Effector memory CD8-positive, alpha-beta T cell (primary cell): ENCODE data around the gene CASKIN1.

ENCODE experiments used
- ATAC-seq: fragments of 150-1000 bp; cut with Tn5 transposase; replicated peaks from 2 replicates; pipeline ENCODE4 v1.10.0; 2021; ENCODE audit warnings: mild to moderate bottlenecking, moderate library complexity
- DNase-seq, 3 experiments: peaks; one replicate each; pipeline ENCODE4 v3.0.0; 2021
- H3K27ac Mint-ChIP-seq, 2 donors: one replicate each; pipeline ENCODE4 v1.8.0; 2022; ENCODE audit warnings: mild to moderate bottlenecking in 2 of 2, mixed read lengths in 2 of 2, moderate library complexity in 2 of 2
- H3K27me3 Mint-ChIP-seq, 2 donors: one replicate each; pipeline ENCODE4 v1.8.0; 2022; ENCODE audit warnings: mixed read lengths in 2 of 2
- H3K36me3 Mint-ChIP-seq: one replicate; pipeline ENCODE4 v1.8.0; 2022; ENCODE audit warnings: mild to moderate bottlenecking, moderate library complexity, mixed read lengths; ENCODE audit not compliant: insufficient read depth
- H3K4me1 Mint-ChIP-seq, 2 donors: one replicate each; pipeline ENCODE4 v1.8.0; 2022; ENCODE audit warnings: low read depth in 2 of 2, mixed read lengths in 2 of 2
- H3K4me3 Mint-ChIP-seq, 2 donors: one replicate each; pipeline ENCODE4 v1.8.0; 2022; ENCODE audit warnings: mild to moderate bottlenecking in 2 of 2, mixed read lengths in 2 of 2, moderate library complexity in 2 of 2
- H3K9me3 Mint-ChIP-seq, 2 donors: one replicate each; pipeline ENCODE4 v1.8.0; 2022; ENCODE audit warnings: mixed read lengths in 2 of 2

Gene CASKIN1

GRCh38 chr16:2200313-2200712 lies 3.9 kb upstream of the CASKIN1 start:
- H3K4me3 Mint-ChIP-seq: no peak overlapping the region
- H3K4me1 Mint-ChIP-seq: peaks cover 7 to 11% of the 10 kb centered on the region in 2 donors
- H3K27me3 Mint-ChIP-seq: peaks cover 26 to 36% of the 10 kb centered on the region in 2 donors
- H3K9me3 Mint-ChIP-seq: no peaks in the 10 kb centered on the region
- peaks cover 5% of the 10 kb centered on the region for H3K36me3 Mint-ChIP-seq
- ATAC-seq: no peak
- DNase-seq: no peak
- H3K27ac Mint-ChIP-seq: no peak overlapping the region

- ATAC-seq (no peak), DNase-seq (no peak)
- Mint-ChIP-seq H3K4me1 (peaks cover 8 to 15% of the 10 kb centered on the region in 2 donors), H3K27ac (no peak overlapping the region), H3K4me3 (no peak overlapping the region), H3K9me3 (no peaks in the 10 kb centered on the region), H3K36me3 (peaks cover 3% of the 10 kb centered on the region), H3K27me3 (peaks cover 33 to 42% of the 10 kb centered on the region in 2 donors)
Observed at GRCh38 chr16:2199621-2200139, 3.3 kb upstream of the CASKIN1 start.

- H3K27me3 Mint-ChIP-seq: peaks cover 33 to 48% of the 10 kb centered on the region in 2 donors
Observed at GRCh38 chr16:2199095-2199494, 2.7 kb upstream of the CASKIN1 start.

GRCh38 chr16:2198283-2198682 lies 1.9 kb upstream of the CASKIN1 start:
- no peak for DNase-seq
- H3K4me1 Mint-ChIP-seq: peaks cover 2 to 5% of the 10 kb centered on the region in 2 donors
- no peaks in the 10 kb centered on the region for H3K9me3 Mint-ChIP-seq
- H3K27ac Mint-ChIP-seq: no peak overlapping the region
- no peak for ATAC-seq
- H3K27me3 Mint-ChIP-seq: peaks cover 33 to 50% of the 10 kb centered on the region in 2 donors
- peak overlapping the region in 1 of 2 donors; percentile 73 for H3K4me3 Mint-ChIP-seq
- peaks cover 3% of the 10 kb centered on the region for H3K36me3 Mint-ChIP-seq

More at GRCh38 chr16:2199095-2199494, 2.7 kb upstream of the CASKIN1 start:
- no peak overlapping the region for H3K27ac Mint-ChIP-seq
- H3K36me3 Mint-ChIP-seq: peaks cover 3% of the 10 kb centered on the region
- ATAC-seq (no peak), DNase-seq (no peak)
- no peaks in the 10 kb centered on the region for H3K9me3 Mint-ChIP-seq
- H3K4me3 Mint-ChIP-seq: no peak overlapping the region
- peaks cover 2 to 11% of the 10 kb centered on the region in 2 donors for H3K4me1 Mint-ChIP-seq

GRCh38 chr16:2197765-2198164 lies 1.4 kb upstream of the CASKIN1 start:
- Mint-ChIP-seq H3K27ac (no peak overlapping the region), H3K9me3 (no peaks in the 10 kb centered on the region), H3K4me1 (peaks cover 2 to 5% of the 10 kb centered on the region in 2 donors), H3K4me3 (peak overlapping the region in 1 of 2 donors; percentile 73), H3K36me3 (peaks cover 3% of the 10 kb centered on the region), H3K27me3 (peaks cover 33 to 50% of the 10 kb centered on the region in 2 donors)
- ATAC-seq (no peak), DNase-seq (no peak)

- peak overlapping the region; percentile 73 to 74 for H3K4me3 Mint-ChIP-seq
- H3K4me1 Mint-ChIP-seq: peaks cover 2 to 5% of the 10 kb centered on the region in 2 donors
- no peak overlapping the region for H3K27ac Mint-ChIP-seq
- H3K27me3 Mint-ChIP-seq: peaks cover 33 to 50% of the 10 kb centered on the region in 2 donors
- no peaks in the 10 kb centered on the region for H3K9me3 Mint-ChIP-seq
- no peak for DNase-seq
- H3K36me3 Mint-ChIP-seq: no peaks in the 10 kb centered on the region
- no peak for ATAC-seq
Observed at GRCh38 chr16:2196981-2197511, 641 bp upstream of the CASKIN1 start.

GRCh38 chr16:2195322-2196161 lies 863 bp downstream of the CASKIN1 start:
- peak; percentile 28 for ATAC-seq

GRCh38 chr16:2194852-2195321 lies 1.5 kb downstream of the CASKIN1 start:
- Mint-ChIP-seq H3K4me3 (peak overlapping the region in 1 of 2 donors; percentile 48), H3K4me1 (peaks cover 2 to 5% of the 10 kb centered on the region in 2 donors)

More at GRCh38 chr16:2195322-2196161, 863 bp downstream of the CASKIN1 start:
- peak overlapping the region; percentile 48 for H3K4me3 Mint-ChIP-seq
- no peaks in the 10 kb centered on the region for H3K36me3 Mint-ChIP-seq
- H3K4me1 Mint-ChIP-seq: peaks cover 2 to 5% of the 10 kb centered on the region in 2 donors
- no peak overlapping the region for H3K27ac Mint-ChIP-seq
- no peaks in the 10 kb centered on the region for H3K9me3 Mint-ChIP-seq
- peaks cover 33 to 50% of the 10 kb centered on the region in 2 donors for H3K27me3 Mint-ChIP-seq
- no peak for DNase-seq

GRCh38 chr16:2194166-2194834 lies 2.1 kb downstream of the CASKIN1 start:
- Mint-ChIP-seq H3K9me3 (no peaks in the 10 kb centered on the region), H3K27ac (no peak overlapping the region), H3K36me3 (no peaks in the 10 kb centered on the region), H3K27me3 (peaks cover 28 to 39% of the 10 kb centered on the region in 2 donors), H3K4me1 (peaks cover 2 to 5% of the 10 kb centered on the region in 2 donors), H3K4me3 (peak overlapping the region in 1 of 2 donors; percentile 48)
- DNase-seq: no peak
- ATAC-seq: no peak

More at GRCh38 chr16:2194852-2195321, 1.5 kb downstream of the CASKIN1 start:
- DNase-seq (peak; percentile 25 to 48 (median 33)), ATAC-seq (peak; percentile 80)
- Mint-ChIP-seq H3K27me3 (peaks cover 28 to 43% of the 10 kb centered on the region in 2 donors), H3K36me3 (no peaks in the 10 kb centered on the region), H3K9me3 (no peaks in the 10 kb centered on the region), H3K27ac (no peak overlapping the region)

- Mint-ChIP-seq H3K4me1 (peaks cover 2 to 5% of the 10 kb centered on the region in 2 donors), H3K4me3 (no peak overlapping the region), H3K9me3 (no peaks in the 10 kb centered on the region), H3K36me3 (no peaks in the 10 kb centered on the region), H3K27ac (no peak overlapping the region), H3K27me3 (peaks cover 7 to 16% of the 10 kb centered on the region in 2 donors)
- no peak for DNase-seq
- ATAC-seq: no peak
Observed at GRCh38 chr16:2191446-2191706, 5.0 kb downstream of the CASKIN1 start.

GRCh38 chr16:2190659-2191445 lies 5.6 kb downstream of the CASKIN1 start:
- H3K27ac Mint-ChIP-seq: no peak overlapping the region

GRCh38 chr16:2190002-2190658 lies 6.3 kb downstream of the CASKIN1 start:
- peaks cover 2 to 5% of the 10 kb centered on the region in 2 donors for H3K4me1 Mint-ChIP-seq
- no peaks in the 10 kb centered on the region for H3K36me3 Mint-ChIP-seq
- H3K27ac Mint-ChIP-seq: no peak overlapping the region
- DNase-seq (no peak), ATAC-seq (no peak)
- H3K27me3 Mint-ChIP-seq: peaks cover 5 to 13% of the 10 kb centered on the region in 2 donors
- H3K9me3 Mint-ChIP-seq: no peaks in the 10 kb centered on the region
- H3K4me3 Mint-ChIP-seq: no peak overlapping the region

More at GRCh38 chr16:2190659-2191445, 5.6 kb downstream of the CASKIN1 start:
- DNase-seq (no peak), ATAC-seq (no peak)
- Mint-ChIP-seq H3K9me3 (no peaks in the 10 kb centered on the region), H3K4me3 (no peak overlapping the region), H3K4me1 (peaks cover 2 to 5% of the 10 kb centered on the region in 2 donors), H3K27me3 (peaks cover 7 to 16% of the 10 kb centered on the region in 2 donors), H3K36me3 (no peaks in the 10 kb centered on the region)
